Lower lobe of right lung (tissue), 2 donors: ENCODE results near the gene RTL3. TPM values are rescaled to one million over a fixed set of nuclear protein-coding genes. Genes with fewer than 3 reads are reported as not detected.
"Not testable (repeated sequence)": the region's sequence is repeated elsewhere in the genome, so short reads cannot be mapped to it uniquely, and the experiment has no call there.

Experiments
- ATAC-seq, 2 donors: fragments of 200-7000 bp; cut with Tn5 transposase; one replicate each; pipeline ENCODE4 v1.9.1; 2020 to 2022; ENCODE audit warnings: mild to moderate bottlenecking in 2 of 2, moderate library complexity in 2 of 2
- DNase-seq: peaks from one replicate; pipeline ENCODE4 v3.0.0-alpha.2; 2020
- H3K27ac ChIP-seq: fragments of 200-600 bp; one replicate; pipeline ENCODE4 v1.8.0; 2022
- H3K27me3 ChIP-seq: fragments of 200-600 bp; one replicate; pipeline ENCODE4 v1.8.0; 2022; ENCODE audit warnings: low read depth
- H3K36me3 ChIP-seq: fragments of 200-600 bp; one replicate; pipeline ENCODE4 v1.8.0; 2022; ENCODE audit warnings: mild to moderate bottlenecking
- H3K4me1 ChIP-seq: fragments of 200-600 bp; one replicate; pipeline ENCODE4 v1.8.0; 2022
- H3K4me3 ChIP-seq: fragments of 200-600 bp; one replicate; pipeline ENCODE4 v1.8.0; 2022; ENCODE audit warnings: mild to moderate bottlenecking
- H3K9me3 ChIP-seq: fragments of 200-600 bp; one replicate; pipeline ENCODE4 v1.8.0; 2022
- intact Hi-C: fragments of 100-400 bp; cut with DNase I; formaldehyde crosslinking; loops from one replicate; pipeline ENCODE4 v1.11.0; 2022
- total RNA-seq: library from RNA; stranded (reverse); fragmentation: NEBNext Ultra II Directional; extraction: Animal tissue kit (Norgen Biotek cat#: 25700); gene quantifications from one replicate; pipeline ENCODE4 v1.2.1, GENCODE V29; 2021
- TF ChIP-seq, protein P1 (sequence below): fragments of 200-600 bp; IDR thresholded peaks from one replicate; pipeline ENCODE4 v1.8.0; 2022; ENCODE audit warnings: antibody characterized with exemption, mild to moderate bottlenecking
- donor health status: DM: no; HTN: yes; CAD: no; lungs with severe emphysema.

Gene RTL3
- total RNA-seq, 1 donor from 2014 or later, result not detected

DNA sequence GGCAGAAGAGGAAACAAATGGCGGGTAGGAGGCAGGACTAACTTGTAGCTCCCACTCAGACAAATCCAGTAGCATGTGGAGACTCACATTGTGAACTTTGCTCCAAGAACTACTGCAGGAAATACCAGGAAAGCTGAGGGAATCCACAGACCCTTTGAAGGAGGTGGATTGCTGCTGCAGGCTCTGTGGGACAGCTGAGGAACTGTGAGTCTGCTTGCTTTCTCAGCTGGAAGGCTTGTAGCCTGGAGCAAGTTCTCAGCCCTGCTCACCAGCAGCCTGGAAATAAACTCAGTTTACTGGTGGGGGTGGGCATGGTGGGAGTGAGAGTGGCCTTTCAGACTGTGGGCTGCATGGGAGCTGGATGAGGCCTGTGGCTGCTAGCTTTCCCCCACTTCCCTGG is 16.0 kb downstream of the RTL3 start:
- Histone ChIP-seq H3K27ac (no peak overlapping the region), H3K4me3 (no peak overlapping the region), H3K36me3 (no peaks in the 10 kb centered on the region), H3K4me1 (no peaks in the 10 kb centered on the region), H3K27me3 (no peaks in the 10 kb centered on the region), H3K9me3 (no peaks in the 10 kb centered on the region)
- ATAC-seq (no peak), DNase-seq (no peak)
- intact Hi-C loops, result no loop called here
- TF ChIP-seq, protein P1, sequence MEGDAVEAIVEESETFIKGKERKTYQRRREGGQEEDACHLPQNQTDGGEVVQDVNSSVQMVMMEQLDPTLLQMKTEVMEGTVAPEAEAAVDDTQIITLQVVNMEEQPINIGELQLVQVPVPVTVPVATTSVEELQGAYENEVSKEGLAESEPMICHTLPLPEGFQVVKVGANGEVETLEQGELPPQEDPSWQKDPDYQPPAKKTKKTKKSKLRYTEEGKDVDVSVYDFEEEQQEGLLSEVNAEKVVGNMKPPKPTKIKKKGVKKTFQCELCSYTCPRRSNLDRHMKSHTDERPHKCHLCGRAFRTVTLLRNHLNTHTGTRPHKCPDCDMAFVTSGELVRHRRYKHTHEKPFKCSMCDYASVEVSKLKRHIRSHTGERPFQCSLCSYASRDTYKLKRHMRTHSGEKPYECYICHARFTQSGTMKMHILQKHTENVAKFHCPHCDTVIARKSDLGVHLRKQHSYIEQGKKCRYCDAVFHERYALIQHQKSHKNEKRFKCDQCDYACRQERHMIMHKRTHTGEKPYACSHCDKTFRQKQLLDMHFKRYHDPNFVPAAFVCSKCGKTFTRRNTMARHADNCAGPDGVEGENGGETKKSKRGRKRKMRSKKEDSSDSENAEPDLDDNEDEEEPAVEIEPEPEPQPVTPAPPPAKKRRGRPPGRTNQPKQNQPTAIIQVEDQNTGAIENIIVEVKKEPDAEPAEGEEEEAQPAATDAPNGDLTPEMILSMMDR, result no peak

DNA sequence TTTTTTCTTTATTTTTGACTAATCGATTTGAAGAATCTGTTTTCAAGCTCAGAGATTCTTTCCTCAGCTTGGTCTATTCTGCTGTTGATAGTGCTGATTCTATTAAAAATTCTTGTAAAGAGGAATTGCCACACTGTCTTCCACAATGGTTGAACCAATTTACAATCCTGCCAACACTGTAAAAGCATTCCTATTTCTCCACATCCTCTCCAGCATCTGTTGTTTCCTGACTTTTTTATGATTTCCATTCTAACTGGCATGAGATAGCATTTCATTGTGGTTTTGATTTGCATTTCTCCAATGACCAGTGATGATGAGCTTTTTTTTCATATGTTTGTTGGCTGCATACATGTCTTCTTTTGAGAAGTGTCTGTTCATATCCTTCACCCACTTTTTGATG is 23.0 kb downstream of the RTL3 start:
- H3K9me3 ChIP-seq, H3K36me3 ChIP-seq, H3K4me1 ChIP-seq, ATAC-seq, H3K4me3 ChIP-seq, H3K27ac ChIP-seq, intact Hi-C loops, H3K27me3 ChIP-seq, DNase-seq: not testable (repeated sequence)

DNA sequence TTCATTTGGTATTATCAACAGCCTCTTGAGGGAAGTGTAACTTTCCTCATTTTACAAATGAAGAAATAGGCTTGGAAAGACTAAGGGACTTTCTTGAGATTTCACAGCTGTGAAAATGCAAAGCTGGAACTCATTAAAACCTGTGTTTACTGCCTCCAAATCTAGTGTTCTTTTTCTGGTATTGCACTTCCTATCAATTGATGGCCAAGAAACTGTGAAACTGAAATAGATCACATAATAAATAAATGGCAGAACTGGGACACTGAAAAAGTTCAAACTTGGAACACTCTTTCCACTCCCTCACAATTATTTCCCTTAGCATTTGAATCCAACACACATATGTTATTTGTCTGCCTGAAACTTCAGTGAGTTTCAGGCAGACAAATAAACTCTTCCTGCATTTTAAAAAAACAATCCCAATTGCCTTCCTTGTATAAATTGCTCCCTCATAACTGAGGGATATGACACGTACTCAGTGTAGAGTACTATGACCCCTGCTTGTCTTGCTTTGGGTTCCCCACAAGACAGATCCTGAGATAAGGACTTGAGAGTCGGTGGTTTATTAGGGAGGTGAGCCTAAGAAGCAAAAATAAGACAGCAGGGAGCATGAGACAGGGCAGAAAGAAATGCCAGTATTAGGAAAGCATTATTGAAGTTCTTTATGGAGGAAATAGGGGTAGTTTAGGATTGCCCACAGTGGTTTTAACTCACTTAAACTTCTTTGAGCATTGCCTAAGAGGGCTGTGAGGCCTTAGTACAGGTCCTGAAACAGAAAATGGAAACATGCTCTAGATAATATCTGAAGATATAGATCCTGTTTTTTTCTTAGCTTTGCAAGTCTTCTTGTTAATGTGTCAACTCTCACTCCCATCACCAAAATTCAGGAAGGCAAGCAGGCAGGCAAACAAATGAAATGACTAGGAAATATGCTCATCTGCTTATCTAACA is 33.9 kb downstream of the RTL3 start:
- Histone ChIP-seq H3K27ac (no peak overlapping the region), H3K27me3 (no peaks in the 10 kb centered on the region), H3K9me3 (no peaks in the 10 kb centered on the region), H3K4me3 (no peak overlapping the region), H3K36me3 (no peaks in the 10 kb centered on the region), H3K4me1 (no peaks in the 10 kb centered on the region)
- intact Hi-C loops, result no loop called here
- DNase-seq (no peak), ATAC-seq (no peak)
- TF ChIP-seq, protein P1, result no peak

DNA sequence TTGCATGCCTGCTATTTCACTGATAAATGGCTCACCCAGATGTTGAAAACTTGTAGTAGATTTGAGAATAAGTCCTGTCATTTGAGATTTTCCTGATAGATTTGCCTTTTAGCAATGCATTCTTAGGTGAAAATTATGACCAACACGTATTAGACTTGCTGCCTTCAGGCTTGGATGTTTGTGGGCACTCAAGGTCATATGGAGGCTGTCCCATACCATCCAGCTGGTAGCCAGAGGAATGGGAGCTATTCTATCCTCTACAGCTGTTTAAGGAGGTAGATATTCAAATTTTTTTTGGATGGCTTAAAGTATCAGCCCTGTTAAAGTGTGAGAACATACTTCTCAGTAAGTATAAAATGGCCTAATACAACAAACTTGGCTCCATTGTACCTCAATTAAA is 34.7 kb downstream of the RTL3 start:
- Histone ChIP-seq H3K4me3 (no peak overlapping the region), H3K36me3 (no peaks in the 10 kb centered on the region), H3K27ac (no peak overlapping the region), H3K9me3 (no peaks in the 10 kb centered on the region), H3K27me3 (no peaks in the 10 kb centered on the region), H3K4me1 (no peaks in the 10 kb centered on the region)
- TF ChIP-seq, protein P1, result no peak
- intact Hi-C loops, result no loop called here
- ATAC-seq (no peak), DNase-seq (no peak)

DNA sequence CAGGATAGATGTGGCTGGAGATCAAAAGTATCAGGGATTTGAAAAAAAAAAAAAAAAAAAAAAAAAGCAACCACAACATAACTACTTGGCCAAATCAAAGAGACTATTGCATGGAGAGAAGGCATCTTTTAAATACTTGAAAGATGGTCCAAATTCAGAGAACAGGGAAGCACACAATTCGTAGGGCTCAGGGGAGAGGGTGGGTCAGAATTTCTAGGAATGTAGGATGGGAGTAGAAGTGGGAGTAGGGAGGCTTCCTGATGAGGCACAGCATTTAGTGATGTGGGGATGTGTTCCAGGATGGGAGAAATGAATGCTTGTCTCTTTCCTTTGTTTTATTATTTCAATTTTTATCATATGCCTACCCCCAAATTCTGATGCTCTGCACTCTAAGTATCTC is 36.3 kb downstream of the RTL3 start:
- Histone ChIP-seq H3K36me3 (no peaks in the 10 kb centered on the region), H3K9me3 (no peaks in the 10 kb centered on the region), H3K4me1 (no peaks in the 10 kb centered on the region), H3K27ac (no peak overlapping the region), H3K4me3 (no peak overlapping the region), H3K27me3 (no peaks in the 10 kb centered on the region)
- ATAC-seq (no peak), DNase-seq (no peak)
- intact Hi-C loops, result no loop called here
- TF ChIP-seq, protein P1, result no peak

DNA sequence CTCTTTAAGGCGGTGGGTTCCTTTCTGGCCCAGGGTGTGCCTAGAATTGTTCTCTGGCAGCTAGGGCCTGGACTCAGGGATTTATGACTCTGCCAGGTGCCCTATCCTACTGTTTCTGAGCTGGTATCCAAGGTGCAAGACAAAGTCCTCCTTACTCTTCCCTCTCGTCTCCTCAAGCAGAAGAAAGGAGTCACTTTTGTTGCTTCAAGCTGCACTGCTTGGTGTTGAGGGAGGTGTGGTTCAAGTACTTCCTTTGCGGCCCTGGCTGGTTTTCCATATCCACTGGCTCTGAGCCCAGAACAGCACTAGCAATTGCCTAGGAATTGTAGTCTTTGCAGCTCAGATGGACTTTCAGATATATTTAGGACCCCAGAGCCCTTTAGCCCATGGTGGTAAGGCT is 39.3 kb downstream of the RTL3 start:
- DNase-seq (no peak), ATAC-seq (no peak)
- TF ChIP-seq, protein P1, result no peak
- Histone ChIP-seq H3K27ac (no peak overlapping the region), H3K9me3 (no peaks in the 10 kb centered on the region), H3K4me3 (no peak overlapping the region), H3K36me3 (no peaks in the 10 kb centered on the region), H3K27me3 (no peaks in the 10 kb centered on the region), H3K4me1 (no peaks in the 10 kb centered on the region)
- intact Hi-C loops, result no loop called here
